ENCODE measurements around the gene ANKRD34C.

DNA sequence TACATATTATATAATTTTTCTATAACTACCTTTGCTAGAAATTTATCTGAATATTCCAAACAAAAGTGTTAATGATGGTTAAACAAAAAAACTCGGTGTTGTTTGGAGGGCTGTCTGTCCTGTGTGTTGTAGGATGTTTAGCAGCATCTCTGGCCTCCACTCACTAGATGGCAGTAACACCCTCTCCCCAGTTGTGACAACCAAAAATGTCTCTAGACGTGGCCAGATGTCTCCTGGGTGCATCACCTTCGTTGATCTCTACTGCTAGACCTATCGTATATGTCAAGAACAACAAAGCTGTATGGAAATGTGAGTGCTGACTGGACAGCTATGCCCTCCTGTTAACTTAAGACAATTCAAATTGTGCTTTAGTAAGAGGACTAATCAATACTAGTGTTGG lies 14.1 kb downstream of the ANKRD34C start:
- TF ChIP-seq, protein P1, sequence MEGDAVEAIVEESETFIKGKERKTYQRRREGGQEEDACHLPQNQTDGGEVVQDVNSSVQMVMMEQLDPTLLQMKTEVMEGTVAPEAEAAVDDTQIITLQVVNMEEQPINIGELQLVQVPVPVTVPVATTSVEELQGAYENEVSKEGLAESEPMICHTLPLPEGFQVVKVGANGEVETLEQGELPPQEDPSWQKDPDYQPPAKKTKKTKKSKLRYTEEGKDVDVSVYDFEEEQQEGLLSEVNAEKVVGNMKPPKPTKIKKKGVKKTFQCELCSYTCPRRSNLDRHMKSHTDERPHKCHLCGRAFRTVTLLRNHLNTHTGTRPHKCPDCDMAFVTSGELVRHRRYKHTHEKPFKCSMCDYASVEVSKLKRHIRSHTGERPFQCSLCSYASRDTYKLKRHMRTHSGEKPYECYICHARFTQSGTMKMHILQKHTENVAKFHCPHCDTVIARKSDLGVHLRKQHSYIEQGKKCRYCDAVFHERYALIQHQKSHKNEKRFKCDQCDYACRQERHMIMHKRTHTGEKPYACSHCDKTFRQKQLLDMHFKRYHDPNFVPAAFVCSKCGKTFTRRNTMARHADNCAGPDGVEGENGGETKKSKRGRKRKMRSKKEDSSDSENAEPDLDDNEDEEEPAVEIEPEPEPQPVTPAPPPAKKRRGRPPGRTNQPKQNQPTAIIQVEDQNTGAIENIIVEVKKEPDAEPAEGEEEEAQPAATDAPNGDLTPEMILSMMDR (conservative IDR thresholded peaks at IDR 0.05; ENCODE audit: low read depth in 2 of 2): peak; percentile 47 to 68
- TF ChIP-seq, protein P2, sequence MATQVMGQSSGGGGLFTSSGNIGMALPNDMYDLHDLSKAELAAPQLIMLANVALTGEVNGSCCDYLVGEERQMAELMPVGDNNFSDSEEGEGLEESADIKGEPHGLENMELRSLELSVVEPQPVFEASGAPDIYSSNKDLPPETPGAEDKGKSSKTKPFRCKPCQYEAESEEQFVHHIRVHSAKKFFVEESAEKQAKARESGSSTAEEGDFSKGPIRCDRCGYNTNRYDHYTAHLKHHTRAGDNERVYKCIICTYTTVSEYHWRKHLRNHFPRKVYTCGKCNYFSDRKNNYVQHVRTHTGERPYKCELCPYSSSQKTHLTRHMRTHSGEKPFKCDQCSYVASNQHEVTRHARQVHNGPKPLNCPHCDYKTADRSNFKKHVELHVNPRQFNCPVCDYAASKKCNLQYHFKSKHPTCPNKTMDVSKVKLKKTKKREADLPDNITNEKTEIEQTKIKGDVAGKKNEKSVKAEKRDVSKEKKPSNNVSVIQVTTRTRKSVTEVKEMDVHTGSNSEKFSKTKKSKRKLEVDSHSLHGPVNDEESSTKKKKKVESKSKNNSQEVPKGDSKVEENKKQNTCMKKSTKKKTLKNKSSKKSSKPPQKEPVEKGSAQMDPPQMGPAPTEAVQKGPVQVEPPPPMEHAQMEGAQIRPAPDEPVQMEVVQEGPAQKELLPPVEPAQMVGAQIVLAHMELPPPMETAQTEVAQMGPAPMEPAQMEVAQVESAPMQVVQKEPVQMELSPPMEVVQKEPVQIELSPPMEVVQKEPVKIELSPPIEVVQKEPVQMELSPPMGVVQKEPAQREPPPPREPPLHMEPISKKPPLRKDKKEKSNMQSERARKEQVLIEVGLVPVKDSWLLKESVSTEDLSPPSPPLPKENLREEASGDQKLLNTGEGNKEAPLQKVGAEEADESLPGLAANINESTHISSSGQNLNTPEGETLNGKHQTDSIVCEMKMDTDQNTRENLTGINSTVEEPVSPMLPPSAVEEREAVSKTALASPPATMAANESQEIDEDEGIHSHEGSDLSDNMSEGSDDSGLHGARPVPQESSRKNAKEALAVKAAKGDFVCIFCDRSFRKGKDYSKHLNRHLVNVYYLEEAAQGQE (IDR thresholded peaks at IDR 0.05; ENCODE audit: unreplicated experiment): no peak
- TF ChIP-seq EZH2 (IDR thresholded peaks at IDR 0.05; ENCODE audit: low read depth, unreplicated experiment): no peak
- no peak for TF ChIP-seq ZNF114 (CRISPR knock-in tag; IDR thresholded peaks at IDR 0.05)
- TF ChIP-seq, protein P3, sequence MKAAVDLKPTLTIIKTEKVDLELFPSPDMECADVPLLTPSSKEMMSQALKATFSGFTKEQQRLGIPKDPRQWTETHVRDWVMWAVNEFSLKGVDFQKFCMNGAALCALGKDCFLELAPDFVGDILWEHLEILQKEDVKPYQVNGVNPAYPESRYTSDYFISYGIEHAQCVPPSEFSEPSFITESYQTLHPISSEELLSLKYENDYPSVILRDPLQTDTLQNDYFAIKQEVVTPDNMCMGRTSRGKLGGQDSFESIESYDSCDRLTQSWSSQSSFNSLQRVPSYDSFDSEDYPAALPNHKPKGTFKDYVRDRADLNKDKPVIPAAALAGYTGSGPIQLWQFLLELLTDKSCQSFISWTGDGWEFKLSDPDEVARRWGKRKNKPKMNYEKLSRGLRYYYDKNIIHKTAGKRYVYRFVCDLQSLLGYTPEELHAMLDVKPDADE (IDR thresholded peaks at IDR 0.05): no peak
- no peak for TF ChIP-seq CREB1 (CRISPR knock-in tag; IDR thresholded peaks at IDR 0.05; ENCODE audit: low read depth)
- TF ChIP-seq POLR2AphosphoS5 (IDR thresholded peaks at IDR 0.05; ENCODE audit: low read depth): no peak
- no peak for TF ChIP-seq EZH2phosphoT487 (IDR thresholded peaks at IDR 0.05; ENCODE audit: unreplicated experiment)
- no peak for TF ChIP-seq NANOG (IDR thresholded peaks at IDR 0.05; ENCODE audit: borderline replicate concordance)
- TF ChIP-seq JUNB (IDR thresholded peaks at IDR 0.05; ENCODE audit: unreplicated experiment): no peak

All from GM23338 (cell line).